Limb (tissue), 2 donors: ENCODE measurements around the gene TBCE.
"Not testable (repeated sequence)": the region's sequence is repeated elsewhere in the genome, so short reads cannot be mapped to it uniquely, and the experiment has no call there.

Experiments used
- DNase-seq, 2 donors: peaks; one replicate each; pipeline ENCODE4 v3.0.0-alpha.2; 2016; ENCODE audit errors: extremely low spot score in 2 of 2

The TBCE gene

GRCh38 chr1:235351441-235351840 lies 15.8 kb upstream of the TBCE start:
- DNase-seq: no peak

GRCh38 chr1:235351898-235352297 lies 15.3 kb upstream of the TBCE start:
- no peak for DNase-seq

- no peak for DNase-seq
Measured at GRCh38 chr1:235357485-235358373, 9.5 kb upstream of the TBCE start.

GRCh38 chr1:235358899-235359298 lies 8.3 kb upstream of the TBCE start:
- no peak for DNase-seq

GRCh38 chr1:235364189-235364588 lies 3.0 kb upstream of the TBCE start:
- not testable (repeated sequence) for DNase-seq

GRCh38 chr1:235366286-235366685 lies 941 bp upstream of the TBCE start:
- no peak for DNase-seq

GRCh38 chr1:235368428-235368827 lies 1.2 kb downstream of the TBCE start:
- DNase-seq: no peak

GRCh38 chr1:235369802-235370201 lies 2.6 kb downstream of the TBCE start:
- no peak for DNase-seq

- DNase-seq: no peak
Measured at GRCh38 chr1:235375919-235376605, 8.8 kb downstream of the TBCE start.

GRCh38 chr1:235378134-235378735 lies 11.0 kb downstream of the TBCE start:
- not testable (repeated sequence) for DNase-seq

- not testable (repeated sequence) for DNase-seq
Measured at GRCh38 chr1:235381955-235382739, 14.9 kb downstream of the TBCE start.

- not testable (repeated sequence) for DNase-seq
Measured at GRCh38 chr1:235385633-235386032, 18.4 kb downstream of the TBCE start.

GRCh38 chr1:235391874-235392273 lies 24.6 kb downstream of the TBCE start:
- DNase-seq: no peak

GRCh38 chr1:235397733-235398132 lies 30.5 kb downstream of the TBCE start:
- no peak for DNase-seq

- no peak for DNase-seq
Measured at GRCh38 chr1:235399661-235400060, 32.4 kb downstream of the TBCE start.

- DNase-seq: no peak
Measured at GRCh38 chr1:235401251-235401650, 34.0 kb downstream of the TBCE start.

GRCh38 chr1:235402457-235403200 lies 35.4 kb downstream of the TBCE start:
- no peak for DNase-seq

- DNase-seq: no peak
Measured at GRCh38 chr1:235403593-235403992, 36.4 kb downstream of the TBCE start.

- DNase-seq: no peak
Measured at GRCh38 chr1:235404190-235404589, 37.0 kb downstream of the TBCE start.

- DNase-seq: peak in 1 of 2 donors; percentile 24
Measured at GRCh38 chr1:235407419-235407818, 40.2 kb downstream of the TBCE start.

GRCh38 chr1:235408503-235408960 lies 41.3 kb downstream of the TBCE start:
- no peak for DNase-seq
